ENCODE results near the gene FHL1.

- TF ChIP-seq CTCF (IDR thresholded peaks at IDR 0.05) (no peak), EP300 (IDR thresholded peaks at IDR 0.05) (no peak)
Measured at GRCh38 chrX:136221851-136222513, 74.6 kb downstream of the FHL1 start.

Measured in sigmoid colon (tissue), 4 donors.